Right lobe of liver (tissue), 6 donors: ENCODE data around the gene SHROOM2. TPM values are rescaled to one million over a fixed set of nuclear protein-coding genes. Genes with fewer than 3 reads are reported as not detected.

Experiments used
- ATAC-seq, 4 donors: fragments of 200-7000 bp; cut with Tn5 transposase; one replicate each; pipeline ENCODE4 v1.9.1; 2020; ENCODE audit warnings: mild to moderate bottlenecking in 4 of 4, moderate library complexity in 4 of 4
- DNase-seq, 3 donors: peaks; one replicate each; pipeline ENCODE4 v3.0.0-alpha.2; 2020
- H3K27ac ChIP-seq, 3 donors: fragments of 200-600 bp; one replicate each; pipeline ENCODE4 v1.8.0; 2022
- H3K27me3 ChIP-seq, 2 donors: fragments of 200-600 bp; one replicate each; pipeline ENCODE4 v1.8.0; 2022
- H3K36me3 ChIP-seq, 4 donors: fragments of 200-600 bp; sonication (generic) in 1 of 4; one replicate each; pipeline versions ENCODE4 v1.5.1 to v1.8.0; 2017 to 2022; ENCODE audit warnings: control low read depth in 1 of 4
- H3K4me1 ChIP-seq, 4 donors: fragments of 200-600 bp; sonication (generic) in 1 of 4; one replicate each; pipeline versions ENCODE4 v1.5.1 to v1.8.0; 2017 to 2022; ENCODE audit warnings: control low read depth in 1 of 4
- H3K4me3 ChIP-seq, 3 donors: fragments of 200-600 bp; one replicate each; pipeline ENCODE4 v1.8.0; 2022
- H3K9me3 ChIP-seq, 4 donors: fragments of 200-600 bp; sonication (generic) in 1 of 4; one replicate each; pipeline versions ENCODE4 v1.5.1 to v1.8.0; 2017 to 2022; ENCODE audit warnings: control low read depth in 1 of 4
- CTCF ChIP-seq, 4 donors: fragments of 200-600 bp in 3 of 4; fragments of 450-650 bp in 1 of 4; IDR thresholded peaks; one replicate each; pipeline versions ENCODE4 v1.5.1 to v1.8.0; 2016 to 2022; ENCODE audit warnings: antibody characterized with exemption in 4 of 4, mild to moderate bottlenecking in 2 of 4
- POLR2A ChIP-seq: fragments of 450-650 bp; IDR thresholded peaks from one replicate; pipeline ENCODE4 v1.6.1; 2017; ENCODE audit warnings: antibody characterized with exemption, mild to moderate bottlenecking
- WGBS: methylation state at CpG from one replicate; pipeline ENCODE4 v1.1.6; 2018; ENCODE audit warnings: low coverage, low lambda C conversion rate; ENCODE audit not compliant: insufficient coverage; ENCODE audit errors: missing lambda C conversion rate; 5-methylcytosine and 5-hydroxymethylcytosine counted together
- intact Hi-C, 2 donors: fragments of 100-400 bp; cut with DNase I; formaldehyde crosslinking; loops; one replicate each; pipeline versions ENCODE4 v1.11.2 to v1.14.1; 2022
- total RNA-seq, 6 experiments: library from RNA; depleted of rRNA in 2 of 6; stranded (reverse); fragments of >200 nt in 2 of 6; fragmentation: NEBNext Ultra II Directional in 3 of 6; extraction: Animal tissue kit (Norgen Biotek cat#: 25700) in 3 of 6; gene quantifications; one replicate each; pipeline versions ENCODE4 v1.1.0 to v1.2.4, GENCODE V29; 2016 to 2023
- donor health status: DM: no; HTN: yes; CAD: no.
- donor health status: DM: no; HTN: no; CAD: no.
- donor health status: DM: no; HTN: no; CAD: no.
- donor health status: DM: no; HTN: yes; CAD: no.
- donor health status: DM: no; HTN: yes; CAD: no.

Gene SHROOM2
- total RNA-seq, 6 experiments from 2014 or later, result 3.6 to 7.5 (median 3.9) TPM

GRCh38 chrX:9897761-9898161 lies 111.5 kb downstream of the SHROOM2 start:
- intact Hi-C loops, result no loop called here
- DNase-seq (no peak), ATAC-seq (no peak)
- Histone ChIP-seq H3K36me3 (peaks cover 0 to 5% (median 0%) of the 10 kb centered on the region in 4 donors), H3K4me3 (no peak overlapping the region), H3K9me3 (no peaks in the 10 kb centered on the region), H3K4me1 (no peaks in the 10 kb centered on the region), H3K27me3 (no peaks in the 10 kb centered on the region), H3K27ac (no peak overlapping the region)
- WGBS, result 62% methylated on average over 6 of the region's 6 CpGs
- no peak for TF ChIP-seq POLR2A

- Histone ChIP-seq H3K27ac (no peak overlapping the region), H3K9me3 (no peaks in the 10 kb centered on the region), H3K4me1 (no peaks in the 10 kb centered on the region), H3K36me3 (peaks cover 0 to 5% (median 0%) of the 10 kb centered on the region in 4 donors), H3K4me3 (no peak overlapping the region), H3K27me3 (no peaks in the 10 kb centered on the region)
- 64% methylated on average over 10 of the region's 17 CpGs for WGBS
- intact Hi-C loops, result no loop called here
- ATAC-seq, result no peak
- no peak for DNase-seq
- no peak for TF ChIP-seq CTCF (IDR thresholded peaks at IDR 0.05)
- TF ChIP-seq POLR2A, result no peak
Observed at GRCh38 chrX:9899640-9900111, 113.4 kb downstream of the SHROOM2 start.

GRCh38 chrX:9902656-9903055 lies 116.4 kb downstream of the SHROOM2 start:
- H3K36me3 ChIP-seq, result peaks cover 0 to 5% (median 0%) of the 10 kb centered on the region in 4 donors
- WGBS, result 65% methylated on average over 5 of the region's 6 CpGs
- intact Hi-C loops, result no loop called here
- H3K27me3 ChIP-seq, result no peaks in the 10 kb centered on the region
- no peaks in the 10 kb centered on the region for H3K9me3 ChIP-seq
- no peak overlapping the region for H3K4me3 ChIP-seq
- TF ChIP-seq CTCF (IDR thresholded peaks at IDR 0.05) (no peak), POLR2A (no peak)
- ATAC-seq, result no peak
- no peaks in the 10 kb centered on the region for H3K4me1 ChIP-seq
- no peak for DNase-seq
- H3K27ac ChIP-seq, result no peak overlapping the region

- H3K4me1 ChIP-seq, result no peaks in the 10 kb centered on the region
- 83% methylated on average over 5 of the region's 5 CpGs for WGBS
- ATAC-seq (no peak), DNase-seq (no peak)
- peaks cover 0 to 5% (median 0%) of the 10 kb centered on the region in 4 donors for H3K36me3 ChIP-seq
- intact Hi-C loops, result no loop called here
- no peaks in the 10 kb centered on the region for H3K27me3 ChIP-seq
- TF ChIP-seq POLR2A, result no peak
- TF ChIP-seq CTCF (IDR thresholded peaks at IDR 0.05), result no peak
- H3K27ac ChIP-seq, result no peak overlapping the region
- H3K9me3 ChIP-seq, result no peaks in the 10 kb centered on the region
- no peak overlapping the region for H3K4me3 ChIP-seq
Observed at GRCh38 chrX:9903146-9903545, 116.9 kb downstream of the SHROOM2 start.

GRCh38 chrX:9905288-9905687 lies 119.1 kb downstream of the SHROOM2 start:
- Histone ChIP-seq H3K9me3 (no peaks in the 10 kb centered on the region), H3K27ac (no peak overlapping the region), H3K36me3 (no peaks in the 10 kb centered on the region), H3K27me3 (no peaks in the 10 kb centered on the region), H3K4me1 (no peaks in the 10 kb centered on the region), H3K4me3 (no peak overlapping the region)
- ATAC-seq (no peak), DNase-seq (no peak)
- WGBS, result 90% methylated on average over 2 of the region's 17 CpGs
- TF ChIP-seq CTCF (IDR thresholded peaks at IDR 0.05) (no peak), POLR2A (no peak)
- intact Hi-C loops, result no loop called here
